ENCODE data around the gene MVD.

The MVD gene

DNA sequence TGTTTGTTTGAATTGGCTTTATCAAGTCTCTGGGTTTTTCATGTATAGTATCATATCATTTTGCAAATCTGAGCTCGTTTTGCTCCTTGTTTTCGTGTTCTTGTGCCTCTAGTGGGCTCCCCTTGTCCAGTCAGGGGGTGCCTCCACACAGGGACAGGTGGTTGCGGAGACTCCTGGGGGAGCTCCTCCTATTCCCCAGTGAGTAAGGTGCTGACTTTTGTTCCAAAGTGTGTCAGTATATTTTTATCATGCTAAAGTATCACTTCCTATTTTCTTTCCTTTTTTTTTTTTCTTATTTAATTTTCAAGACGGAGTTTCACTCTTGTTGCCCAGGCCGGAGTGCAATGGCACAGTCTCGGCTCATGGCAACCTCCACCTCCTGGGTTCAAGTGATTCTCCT, 54.8 kb downstream of the MVD start:
- no peak for DNase-seq (ENCODE audit: low read depth, low spot score)

GRCh38 chr16:88606148-88606757, 56.6 kb downstream of the MVD start:
- DNase-seq (ENCODE audit: low read depth, low spot score) = no peak

DNA sequence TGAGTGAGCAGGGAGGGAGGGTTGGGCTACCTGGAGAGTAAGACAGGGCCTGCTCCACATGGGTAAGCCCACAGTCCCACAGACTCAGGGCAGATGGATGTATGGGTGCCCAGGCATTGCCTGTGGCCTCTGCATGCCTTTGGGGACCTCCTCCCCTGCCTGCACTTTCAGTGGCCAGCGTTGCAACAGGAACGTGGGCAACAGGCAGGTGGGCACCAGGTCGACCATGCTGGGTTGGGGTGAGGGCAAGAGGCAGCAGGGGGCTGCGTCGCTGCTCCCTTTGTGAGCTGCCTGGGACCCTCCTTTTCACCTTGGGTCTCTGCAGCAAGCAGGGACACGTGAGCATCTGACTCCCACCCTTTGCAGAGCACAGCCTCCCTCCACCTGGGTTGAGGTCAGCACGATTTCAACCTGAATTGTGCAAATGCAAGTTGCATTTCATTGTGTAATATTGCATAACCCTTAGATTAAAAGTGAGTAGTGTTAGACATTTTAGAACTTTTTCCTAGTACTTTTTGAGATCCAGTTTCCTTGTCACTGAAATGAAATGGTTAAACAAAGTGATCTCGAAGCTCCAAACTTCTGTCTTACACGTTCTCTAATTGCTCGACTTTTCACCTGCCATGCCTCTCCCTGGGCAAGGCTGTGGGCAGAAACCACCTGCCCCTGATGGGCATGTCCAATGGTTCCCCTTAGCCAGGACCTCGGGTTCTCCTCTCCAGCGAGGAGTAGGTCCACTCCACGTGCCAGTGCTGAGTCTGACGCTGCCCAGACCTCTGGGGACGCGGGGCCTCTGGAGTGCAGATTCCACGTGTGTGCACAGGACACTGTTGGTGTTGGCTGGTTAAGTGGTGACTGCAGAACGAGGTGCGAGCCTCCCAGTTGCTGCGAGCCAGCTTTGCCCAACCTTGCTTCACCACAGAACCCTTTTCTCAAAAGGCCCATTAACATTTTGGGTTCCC, 57.4 kb downstream of the MVD start:
- no peak for DNase-seq (ENCODE audit: low read depth, low spot score)

DNA sequence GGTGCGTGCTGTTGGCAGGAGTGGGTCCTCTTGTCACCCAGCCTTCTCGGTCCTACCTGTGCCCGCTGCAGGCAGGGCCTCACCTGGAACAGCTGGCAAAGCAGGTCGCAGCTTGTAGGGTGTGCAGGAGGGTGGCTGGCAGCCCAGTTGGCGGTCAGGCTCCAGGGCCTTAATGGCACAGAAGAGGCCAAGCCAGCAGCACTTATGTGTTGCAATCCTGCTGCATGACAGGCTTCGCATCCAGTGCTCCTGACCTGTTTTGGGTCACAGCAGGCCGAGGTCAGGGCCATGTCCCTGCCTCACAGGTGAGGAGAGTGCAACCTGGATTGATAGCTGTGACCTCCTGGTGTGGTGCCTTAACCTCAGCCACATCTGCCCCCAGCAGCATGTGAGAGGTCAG, 60.8 kb downstream of the MVD start:
- DNase-seq (ENCODE audit: low read depth, low spot score) = no peak

Data from activated naive CD8-positive, alpha-beta T cell treated with anti-CD3 and anti-CD28 coated beads, Interleukin-2, amount 50 U/mL, for 16 hours (primary cell).